Measurements from ENCODE around the gene DDHD1.

DDHD1 gene

DNA sequence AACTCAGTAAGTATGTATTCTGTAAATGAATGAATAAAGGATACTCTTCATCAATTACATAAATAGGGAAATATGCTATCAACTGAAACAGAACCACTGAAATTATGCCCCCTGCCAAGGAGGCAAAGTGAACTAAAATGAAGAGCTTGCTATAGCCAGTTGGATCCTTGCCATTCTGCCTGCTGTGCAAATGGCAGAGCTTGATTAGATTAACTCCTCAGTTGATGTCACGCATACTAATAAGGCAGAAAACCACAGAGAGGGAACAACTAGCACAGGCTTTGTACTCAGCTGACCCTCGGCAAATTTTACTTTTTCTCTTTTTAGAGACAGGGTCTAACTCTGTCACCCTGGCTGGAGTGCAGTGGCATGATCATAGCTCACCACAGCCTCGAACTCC lies 165.6 kb downstream of the DDHD1 start:
- no peak overlapping the region for H3K27ac Mint-ChIP-seq
- H3K27me3 Mint-ChIP-seq = peaks cover 6% of the 10 kb centered on the region
- no peaks in the 10 kb centered on the region for H3K4me1 Mint-ChIP-seq (ENCODE audit: low read depth)
- H3K36me3 Mint-ChIP-seq (ENCODE audit: low read depth) = no peaks in the 10 kb centered on the region
- no peak overlapping the region for H3K4me3 Mint-ChIP-seq
- H3K9me3 Mint-ChIP-seq = peaks cover 3% of the 10 kb centered on the region

DNA sequence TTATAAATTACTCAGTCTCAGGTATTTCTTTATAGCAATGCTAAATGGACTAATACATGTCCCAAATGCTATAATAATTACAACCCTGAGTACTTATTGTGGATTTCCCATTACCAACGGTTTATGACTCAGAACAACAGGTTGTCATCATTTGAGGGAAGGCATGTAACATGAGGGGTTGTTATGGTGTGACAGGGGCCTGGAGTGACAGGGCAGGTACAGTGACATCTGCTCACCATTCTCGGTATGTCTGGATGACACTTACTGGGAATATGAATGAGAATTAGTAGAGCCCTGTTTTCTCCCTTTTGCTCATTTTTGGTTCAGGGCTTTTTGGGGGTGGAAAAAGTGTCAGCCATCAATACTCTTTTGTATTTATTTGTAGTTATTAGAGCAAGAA lies 166.1 kb downstream of the DDHD1 start:
- Mint-ChIP-seq H3K4me1 (ENCODE audit: low read depth) (no peaks in the 10 kb centered on the region), H3K27me3 (peaks cover 6% of the 10 kb centered on the region)

More for the DNA sequence above, 166.1 kb downstream of the DDHD1 start:
- no peak overlapping the region for H3K4me3 Mint-ChIP-seq
- no peaks in the 10 kb centered on the region for H3K36me3 Mint-ChIP-seq (ENCODE audit: low read depth)
- H3K27ac Mint-ChIP-seq = no peak overlapping the region
- H3K9me3 Mint-ChIP-seq = peaks cover 3% of the 10 kb centered on the region

All from stimulated activated naive CD8-positive, alpha-beta T cell treated with anti-CD3 and anti-CD28 coated beads, Interleukin-15, Interleukin-2, amounts not matched to agents 100 ng/mL and 50 ng/mL, for 24 hours (primary cell).